NCI-H345 treated with DMSO at 0.1 percent for 48 hours (cell line): ENCODE measurements around the gene SUPT6H.
A peak's percentile ranks its signal among the peaks of the same experiment; 100 is the strongest.
"Not testable (repeated sequence)": the region's sequence is repeated elsewhere in the genome, so short reads cannot be mapped to it uniquely, and the experiment has no call there.

Source experiments
- DNase-seq: peaks from one replicate; lab custom pipeline; 2025; ENCODE audit not compliant: unreplicated experiment; lab: John Stamatoyannopoulos, UW

The SUPT6H gene

GRCh38 chr17:28717578-28718332 lies 55.8 kb downstream of the SUPT6H start, which contains the start of gene RAB34:
RAB34 (minus strand) TSS chr17:28717868; CDS start chr17:28717266, 602 bp downstream.
- no peak for DNase-seq

- DNase-seq: no peak
These were observed 56.5 kb downstream of the SUPT6H start for GRCh38 chr17:28718333-28719020.

GRCh38 chr17:28719021-28719433 lies 57.0 kb downstream of the SUPT6H start:
- no peak for DNase-seq

GRCh38 chr17:28720247-28720996 lies 58.4 kb downstream of the SUPT6H start:
- no peak for DNase-seq

GRCh38 chr17:28720997-28721329 lies 59.0 kb downstream of the SUPT6H start:
- not testable (repeated sequence) for DNase-seq

GRCh38 chr17:28722417-28723158 lies 60.6 kb downstream of the SUPT6H start:
- no peak for DNase-seq

- no peak for DNase-seq
These were observed 61.3 kb downstream of the SUPT6H start for GRCh38 chr17:28723159-28723835.

GRCh38 chr17:28723836-28724499 lies 62.0 kb downstream of the SUPT6H start:
- not testable (repeated sequence) for DNase-seq

GRCh38 chr17:28724500-28725165 lies 62.6 kb downstream of the SUPT6H start:
- DNase-seq: no peak

- DNase-seq: no peak
These were observed 63.2 kb downstream of the SUPT6H start for GRCh38 chr17:28725166-28725659.

GRCh38 chr17:28725660-28726225 lies 63.7 kb downstream of the SUPT6H start:
- peak; percentile 57 for DNase-seq

- peak; percentile 57 for DNase-seq
These were observed 64.2 kb downstream of the SUPT6H start, which contains the start of gene TLCD1 for GRCh38 chr17:28726226-28726626. TLCD1 (minus strand) TSS chr17:28726233; CDS start chr17:28726097, 136 bp downstream.

- peak; percentile 92 for DNase-seq
These were observed 64.9 kb downstream of the SUPT6H start for GRCh38 chr17:28726627-28727491.

- peak; percentile 86 for DNase-seq
These were observed 66.6 kb downstream of the SUPT6H start, which contains the start of gene NEK8 for GRCh38 chr17:28728364-28729200. NEK8 (plus strand) TSS chr17:28728788; CDS start chr17:28728814, 26 bp downstream.

GRCh38 chr17:28729950-28730330 lies 67.9 kb downstream of the SUPT6H start:
- no peak for DNase-seq

- no peak for DNase-seq
These were observed 71.3 kb downstream of the SUPT6H start for GRCh38 chr17:28733346-28733745.

GRCh38 chr17:28734712-28735241 lies 72.8 kb downstream of the SUPT6H start:
- DNase-seq: no peak
